ENCODE measurements around the gene SERINC1. TPM values are rescaled to one million over a fixed set of nuclear protein-coding genes. Genes with fewer than 3 reads are reported as not detected.

The SERINC1 gene
- polyA plus RNA-seq, 1 donor from 2014 or later: 879 TPM

GRCh38 chr6:122490607-122491006 lies 19.0 kb upstream of the SERINC1 start:
- no peaks in the 10 kb centered on the region for H4K20me1 ChIP-seq (ENCODE audit: insufficient read depth)
- no peaks in the 10 kb centered on the region for H3K36me3 ChIP-seq (ENCODE audit: insufficient read depth, low read length)
- no peaks in the 10 kb centered on the region for H3K9me3 ChIP-seq (ENCODE audit: low read length)
- H2AFZ ChIP-seq (ENCODE audit: low read depth, low read length): no peak overlapping the region
- TF ChIP-seq CTCF (IDR thresholded peaks at IDR 0.05; ENCODE audit: poor library complexity, severe bottlenecking) (no peak), RAD21 (conservative IDR thresholded peaks at IDR 0.05) (no peak), EZH2 (IDR thresholded peaks at IDR 0.05; ENCODE audit: borderline replicate concordance, insufficient read depth, low read length, poor library complexity, severe bottlenecking) (no peak), EP300 (conservative IDR thresholded peaks at IDR 0.05; ENCODE audit: poor library complexity, severe bottlenecking) (no peak), POLR2AphosphoS5 (IDR thresholded peaks at IDR 0.05) (no peak), SMC3 (conservative IDR thresholded peaks at IDR 0.05; ENCODE audit: poor library complexity) (no peak), MXI1 (conservative IDR thresholded peaks at IDR 0.05; ENCODE audit: poor library complexity, severe bottlenecking) (no peak), TAF1 (IDR thresholded peaks at IDR 0.05; ENCODE audit: low read depth) (no peak), REST (IDR thresholded peaks at IDR 0.05; ENCODE audit: borderline replicate concordance) (no peak)
- no peak overlapping the region for H3K4me3 ChIP-seq (ENCODE audit: low read length)
- H3F3A ChIP-seq (ENCODE audit: insufficient read depth, low read length, poor library complexity, severe bottlenecking): no peaks in the 10 kb centered on the region
- no peaks in the 10 kb centered on the region for H3K27me3 ChIP-seq (ENCODE audit: insufficient read depth, low read depth, low read length)
- H3K79me2 ChIP-seq (replicated peaks; ENCODE audit: insufficient read depth, low read length): no peaks in the 10 kb centered on the region
- H3K9me2 ChIP-seq (ENCODE audit: insufficient read depth, low read length): no peaks in the 10 kb centered on the region
- no peak overlapping the region for H3K9ac ChIP-seq (ENCODE audit: low read length)
- no peak overlapping the region for H3K27ac ChIP-seq (ENCODE audit: low read length)
- H3K4me2 ChIP-seq (ENCODE audit: low read length): no peak overlapping the region

- TF ChIP-seq EP300 (conservative IDR thresholded peaks at IDR 0.05; ENCODE audit: poor library complexity, severe bottlenecking): no peak
- TF ChIP-seq SMC3 (conservative IDR thresholded peaks at IDR 0.05; ENCODE audit: poor library complexity): no peak
- no peak for TF ChIP-seq CTCF (IDR thresholded peaks at IDR 0.05; ENCODE audit: poor library complexity, severe bottlenecking)
- TF ChIP-seq RAD21 (conservative IDR thresholded peaks at IDR 0.05): no peak
- TF ChIP-seq TAF1 (IDR thresholded peaks at IDR 0.05; ENCODE audit: low read depth): no peak
- no peak for TF ChIP-seq EZH2 (IDR thresholded peaks at IDR 0.05; ENCODE audit: borderline replicate concordance, insufficient read depth, low read length, poor library complexity, severe bottlenecking)
- TF ChIP-seq MXI1 (conservative IDR thresholded peaks at IDR 0.05; ENCODE audit: poor library complexity, severe bottlenecking): no peak
- TF ChIP-seq REST (IDR thresholded peaks at IDR 0.05; ENCODE audit: borderline replicate concordance): no peak
- no peak for TF ChIP-seq POLR2AphosphoS5 (IDR thresholded peaks at IDR 0.05)
- Histone ChIP-seq H3K27ac (ENCODE audit: low read length) (no peak overlapping the region), H2AFZ (ENCODE audit: low read depth, low read length) (no peak overlapping the region), H3K27me3 (ENCODE audit: insufficient read depth, low read depth, low read length) (no peaks in the 10 kb centered on the region), H3K9me3 (ENCODE audit: low read length) (no peaks in the 10 kb centered on the region), H3K9me2 (ENCODE audit: insufficient read depth, low read length) (no peaks in the 10 kb centered on the region), H4K20me1 (ENCODE audit: insufficient read depth) (no peaks in the 10 kb centered on the region), H3F3A (ENCODE audit: insufficient read depth, low read length, poor library complexity, severe bottlenecking) (no peaks in the 10 kb centered on the region), H3K9ac (ENCODE audit: low read length) (no peak overlapping the region), H3K79me2 (replicated peaks; ENCODE audit: insufficient read depth, low read length) (no peaks in the 10 kb centered on the region), H3K36me3 (ENCODE audit: insufficient read depth, low read length) (no peaks in the 10 kb centered on the region), H3K4me3 (ENCODE audit: low read length) (no peak overlapping the region), H3K4me2 (ENCODE audit: low read length) (no peak overlapping the region)
Measured at GRCh38 chr6:122484760-122485159, 13.2 kb upstream of the SERINC1 start.

Measured in neural cell (in vitro differentiated cells).